CD14-positive monocyte (primary cell): ENCODE data around the gene RWDD3. TPM values are rescaled to one million over a fixed set of nuclear protein-coding genes. Genes with fewer than 3 reads are reported as not detected.

ENCODE experiments used
- DNase-seq, 3 donors: peaks; one replicate each; pipeline ENCODE4 v3.0.0-alpha.2; 2011 to 2022
- H2AFZ ChIP-seq: 2 replicates; pipeline ENCODE4 v1.6.0; 2012; ENCODE audit warnings: mild to moderate bottlenecking, low read depth, low read length, inconsistent platforms; ENCODE audit not compliant: insufficient read depth, poor library complexity, severe bottlenecking
- H3K27ac ChIP-seq, 2 donors: 1 replicate in 1 of 2; 2 replicates in 1 of 2; pipeline ENCODE4 v1.5.1; 2012 to 2013; ENCODE audit warnings: low read length in 2 of 2, control low read depth in 1 of 2, inconsistent platforms in 1 of 2, low read depth in 1 of 2, mild to moderate bottlenecking in 1 of 2
- H3K27me3 ChIP-seq, 2 donors: one replicate each; pipeline versions ENCODE4 v1.6.0 to v1.6.1; 2011 to 2013; ENCODE audit warnings: low read length in 2 of 2; ENCODE audit not compliant: control insufficient read depth in 2 of 2, insufficient read depth in 2 of 2
- H3K36me3 ChIP-seq, 2 donors: replicated peaks in 1 of 2; 1 replicate in 1 of 2; 2 replicates in 1 of 2; pipeline versions ENCODE4 v1.5.1 to v1.6.1; 2012 to 2013; ENCODE audit warnings: low read length in 2 of 2, control low read depth in 1 of 2, inconsistent platforms in 1 of 2, mild to moderate bottlenecking in 1 of 2; ENCODE audit not compliant: insufficient read depth in 2 of 2, control insufficient read depth in 1 of 2
- H3K4me1 ChIP-seq, 2 donors: 1 replicate in 1 of 2; 2 replicates in 1 of 2; pipeline versions ENCODE4 v1.5.1 to v1.6.1; 2012 to 2013; ENCODE audit warnings: low read length in 2 of 2, control low read depth in 1 of 2, inconsistent platforms in 1 of 2, mild to moderate bottlenecking in 1 of 2, moderate library complexity in 1 of 2; ENCODE audit not compliant: insufficient read depth in 2 of 2, control insufficient read depth in 1 of 2
- H3K4me2 ChIP-seq: replicated peaks from 2 replicates; pipeline ENCODE3; 2012; ENCODE audit warnings: low read length, moderate library complexity, mild to moderate bottlenecking; ENCODE audit not compliant: poor library complexity, severe bottlenecking; ENCODE audit errors: extremely low read depth
- H3K4me3 ChIP-seq, 3 experiments: fragments of 200-600 bp in 1 of 3; sonication (generic) in 1 of 3; replicated peaks in 1 of 3; 1 replicate in 2 of 3; 2 replicates in 1 of 3; pipeline ENCODE4 v1.5.1; 2011 to 2013; ENCODE audit warnings: low read length in 3 of 3, mild to moderate bottlenecking in 3 of 3, control low read depth in 2 of 3, low read depth in 2 of 3, inconsistent platforms in 1 of 3, moderate library complexity in 1 of 3
- H3K79me2 ChIP-seq: 2 replicates; pipeline ENCODE4 v1.6.0; 2012; ENCODE audit warnings: mild to moderate bottlenecking, control low read depth, inconsistent platforms, low read length, moderate library complexity; ENCODE audit not compliant: insufficient read depth
- H3K9ac ChIP-seq: 2 replicates; pipeline ENCODE4 v1.6.0; 2017; ENCODE audit warnings: low read length, mild to moderate bottlenecking; ENCODE audit not compliant: insufficient read depth, poor library complexity, severe bottlenecking
- H3K9me3 ChIP-seq, 2 donors: replicated peaks in 1 of 2; 1 replicate in 1 of 2; 2 replicates in 1 of 2; pipeline versions ENCODE4 v1.5.1 to v1.6.1; 2012 to 2013; ENCODE audit warnings: low read length in 2 of 2, control low read depth in 1 of 2; ENCODE audit not compliant: control insufficient read depth in 1 of 2, insufficient read depth in 1 of 2
- H4K20me1 ChIP-seq: 2 replicates; pipeline ENCODE4 v1.6.0; 2012; ENCODE audit warnings: mild to moderate bottlenecking, low read length, control low read depth, moderate library complexity; ENCODE audit not compliant: insufficient read depth
- H3K27ac Mint-ChIP-seq, 7 donors: one replicate each; pipeline ENCODE4 v1.8.0; 2020; ENCODE audit warnings: mild to moderate bottlenecking in 7 of 7, mixed read lengths in 7 of 7, moderate library complexity in 6 of 7, inconsistent platforms in 2 of 7
- H3K27me3 Mint-ChIP-seq, 3 donors: one replicate each; pipeline ENCODE4 v1.8.0; 2021 to 2022; ENCODE audit warnings: low read depth in 3 of 3, mild to moderate bottlenecking in 3 of 3, mixed read lengths in 3 of 3, moderate library complexity in 3 of 3, inconsistent platforms in 1 of 3
- H3K36me3 Mint-ChIP-seq, 2 donors: one replicate each; pipeline ENCODE4 v1.8.0; 2020; ENCODE audit warnings: mixed read lengths in 2 of 2, inconsistent platforms in 1 of 2, mild to moderate bottlenecking in 1 of 2
- H3K4me1 Mint-ChIP-seq: one replicate; pipeline ENCODE4 v1.8.0; 2020; ENCODE audit warnings: mild to moderate bottlenecking, mixed read lengths
- H3K4me3 Mint-ChIP-seq, 2 donors: one replicate each; pipeline ENCODE4 v1.8.0; 2020; ENCODE audit warnings: mild to moderate bottlenecking in 2 of 2, mixed read lengths in 2 of 2, moderate library complexity in 1 of 2
- H3K9me3 Mint-ChIP-seq, 7 donors: one replicate each; pipeline ENCODE4 v1.8.0; 2020 to 2022; ENCODE audit warnings: mixed read lengths in 7 of 7, mild to moderate bottlenecking in 6 of 7, moderate library complexity in 6 of 7, inconsistent platforms in 2 of 7
- CTCF ChIP-seq: fragments of 200-600 bp; IDR thresholded peaks from one replicate; pipeline ENCODE4 v1.8.0; 2022; ENCODE audit warnings: antibody characterized with exemption, mild to moderate bottlenecking
- WGBS: methylation state at CpG from one replicate; pipeline ENCODE4 v1.1.5; 2013; ENCODE audit warnings: missing lambda C conversion rate; ENCODE audit not compliant: insufficient coverage; 5-methylcytosine and 5-hydroxymethylcytosine counted together
- intact Hi-C, 2 donors: fragments of 100-400 bp; cut with micrococcal nuclease; formaldehyde crosslinking; loops; one replicate each; pipeline versions ENCODE4 v1.15.0 to v1.15.1; 2023
- polyA plus RNA-seq, 3 donors: library from polyadenylated mRNA; depleted of rRNA in 1 of 3; unstranded in 2 of 3; stranded (reverse) in 1 of 3; fragments of 300-500 nt in 2 of 3; fragments of >200 nt in 1 of 3; fragmentation: Illumina TruSeq in 2 of 3; gene quantifications; 1 replicate in 2 of 3; 2 replicates in 1 of 3; pipeline ENCODE4 v1.2.3, GENCODE V29; 2012 to 2021

RWDD3 gene
- polyA plus RNA-seq, 3 donors = 9.2 to 20.1 (median 18.1) TPM

- Mint-ChIP-seq H3K4me3 (no peak overlapping the region), H3K36me3 (peaks cover 10 to 14% of the 10 kb centered on the region in 2 donors), H3K4me1 (peaks cover 4% of the 10 kb centered on the region), H3K27ac (no peak overlapping the region), H3K27me3 (peaks cover 2 to 3% (median 2%) of the 10 kb centered on the region in 3 donors), H3K9me3 (peaks cover 2 to 9% (median 6%) of the 10 kb centered on the region in 7 donors)
- Histone ChIP-seq H3K4me2 (no peak overlapping the region), H3K79me2 (no peaks in the 10 kb centered on the region), H3K27me3 (no peaks in the 10 kb centered on the region), H4K20me1 (no peaks in the 10 kb centered on the region), H2AFZ (no peak overlapping the region), H3K4me1 (no peaks in the 10 kb centered on the region), H3K9ac (no peak overlapping the region), H3K27ac (no peak overlapping the region), H3K4me3 (no peak overlapping the region), H3K9me3 (no peaks in the 10 kb centered on the region), H3K36me3 (peaks cover 0 to 5% of the 10 kb centered on the region in 2 donors)
- no peak for TF ChIP-seq CTCF
- intact Hi-C loops = no loop called here
- no peak for DNase-seq
- no CpG with 5 or more reads among the region's 1 CpG for WGBS
Observed at GRCh38 chr1:95255826-95256225, 21.8 kb downstream of the RWDD3 start.

GRCh38 chr1:95257758-95258157, 23.7 kb downstream of the RWDD3 start:
- H3K27me3 Mint-ChIP-seq = peaks cover 2 to 3% (median 2%) of the 10 kb centered on the region in 3 donors
- peaks cover 2 to 12% (median 7%) of the 10 kb centered on the region in 7 donors for H3K9me3 Mint-ChIP-seq
- intact Hi-C loops = no loop called here
- H3K4me3 Mint-ChIP-seq = no peak overlapping the region
- H3K79me2 ChIP-seq = no peaks in the 10 kb centered on the region
- no peak overlapping the region for H3K27ac ChIP-seq
- DNase-seq = no peak
- no peaks in the 10 kb centered on the region for H4K20me1 ChIP-seq
- no peak for TF ChIP-seq CTCF
- 100% methylated on average over 1 of the region's 1 CpG for WGBS
- H3K4me1 ChIP-seq = no peaks in the 10 kb centered on the region
- no peak overlapping the region for H3K9ac ChIP-seq
- peaks cover 0 to 5% of the 10 kb centered on the region in 2 donors for H3K36me3 ChIP-seq
- no peak overlapping the region for H3K27ac Mint-ChIP-seq
- no peaks in the 10 kb centered on the region for H3K9me3 ChIP-seq
- H3K4me1 Mint-ChIP-seq = no peaks in the 10 kb centered on the region
- no peak overlapping the region for H3K4me2 ChIP-seq
- peaks cover 3 to 6% of the 10 kb centered on the region in 2 donors for H3K36me3 Mint-ChIP-seq
- H3K4me3 ChIP-seq = no peak overlapping the region
- H2AFZ ChIP-seq = no peak overlapping the region
- no peaks in the 10 kb centered on the region for H3K27me3 ChIP-seq
